ENCODE measurements around the gene PIP5KL1. TPM values are rescaled to one million over a fixed set of nuclear protein-coding genes. Genes with fewer than 3 reads are reported as not detected.

Gene PIP5KL1
- total and polyA plus RNA-seq, 7 experiments from 2014 or later = 0.17 to 2.9 (median 1.9) TPM; not detected in 1

GRCh38 chr9:127873886-127874285 is 56.7 kb downstream of the PIP5KL1 start:
- Mint-ChIP-seq H3K36me3 (peaks cover 0 to 8% (median 4%) of the 10 kb centered on the region in 5 donors), H3K4me3 (no peak overlapping the region), H3K27me3 (peaks cover 0 to 8% (median 0%) of the 10 kb centered on the region in 5 donors), H3K27ac (no peak overlapping the region), H3K9me3 (no peaks in the 10 kb centered on the region), H3K4me1 (peaks cover 0 to 10% (median 0%) of the 10 kb centered on the region in 7 donors)
- Histone ChIP-seq H3K36me3 (ENCODE audit: control insufficient read depth in 2 of 3, insufficient read depth in 3 of 3, low read length in 3 of 3) (no peaks in the 10 kb centered on the region), H3K4me3 (ENCODE audit: low read length) (no peak overlapping the region), H3K27ac (ENCODE audit: low read depth, low read length) (no peak overlapping the region), H3K4me1 (ENCODE audit: control insufficient read depth in 2 of 2, insufficient read depth in 2 of 2, low read length in 2 of 2) (no peaks in the 10 kb centered on the region), H3K27me3 (ENCODE audit: control insufficient read depth in 2 of 2, insufficient read depth in 2 of 2, low read length in 2 of 2) (peaks cover 0 to 4% of the 10 kb centered on the region in 2 donors), H3K9me3 (ENCODE audit: control insufficient read depth in 2 of 3, low read length in 3 of 3) (no peaks in the 10 kb centered on the region)
- no peak for ATAC-seq
- intact Hi-C loops (cut with micrococcal nuclease) = no loop called here
- no peak for DNase-seq
- CTCF ChIA-PET = no interaction called here
- POLR2A ChIA-PET = interaction anchor here (0.5 to 1.3 kb wide), 3 partner anchors 8 to 64 kb away, joined by 3 read pairs; partner anchors contain the start of gene DPM2

GRCh38 chr9:127873223-127873691 is 57.3 kb downstream of the PIP5KL1 start:
- ChIA-PET POLR2A (interaction anchor here (0.5 to 1.3 kb wide), 3 partner anchors 9 to 64 kb away, joined by 3 read pairs; partner anchors contain the start of gene DPM2), CTCF (interaction anchor here (1.2 kb wide), 1 partner anchor 139 kb away, joined by 7 read pairs; the partner anchor contains the start of gene TOR2A)
- Histone ChIP-seq H3K27ac (ENCODE audit: low read depth, low read length) (no peak overlapping the region), H3K4me3 (ENCODE audit: low read length) (no peak overlapping the region), H3K4me1 (ENCODE audit: control insufficient read depth in 2 of 2, insufficient read depth in 2 of 2, low read length in 2 of 2) (no peaks in the 10 kb centered on the region), H3K9me3 (ENCODE audit: control insufficient read depth in 2 of 3, low read length in 3 of 3) (no peaks in the 10 kb centered on the region), H3K36me3 (ENCODE audit: control insufficient read depth in 2 of 3, insufficient read depth in 3 of 3, low read length in 3 of 3) (no peaks in the 10 kb centered on the region), H3K27me3 (ENCODE audit: control insufficient read depth in 2 of 2, insufficient read depth in 2 of 2, low read length in 2 of 2) (peaks cover 0 to 4% of the 10 kb centered on the region in 2 donors)
- H3K27me3 Mint-ChIP-seq = peaks cover 0 to 6% (median 0%) of the 10 kb centered on the region in 5 donors
- intact Hi-C loops (cut with micrococcal nuclease) = no loop called here
- H3K4me3 Mint-ChIP-seq = no peak overlapping the region
- DNase-seq (no peak), ATAC-seq (no peak)
- H3K27ac Mint-ChIP-seq = no peak overlapping the region
- peaks cover 0 to 6% (median 0%) of the 10 kb centered on the region in 7 donors for H3K4me1 Mint-ChIP-seq
- no peaks in the 10 kb centered on the region for H3K9me3 Mint-ChIP-seq
- peaks cover 0 to 2% (median under 1%) of the 10 kb centered on the region in 5 donors for H3K36me3 Mint-ChIP-seq

- intact Hi-C loops (cut with micrococcal nuclease) = no loop called here
- no peak overlapping the region for H3K27ac ChIP-seq (ENCODE audit: low read depth, low read length)
- POLR2A ChIA-PET = interaction anchor here (0.8 to 1.3 kb wide), 2 partner anchors 10 to 38 kb away, joined by 3 read pairs; no protein-coding TSS in a partner anchor
- peaks cover 0 to under 1% of the 10 kb centered on the region in 2 donors for H3K27me3 ChIP-seq (ENCODE audit: control insufficient read depth in 2 of 2, insufficient read depth in 2 of 2, low read length in 2 of 2)
- no peak overlapping the region for H3K4me3 Mint-ChIP-seq
- peaks cover 0 to 6% (median 0%) of the 10 kb centered on the region in 3 experiments for H3K36me3 ChIP-seq (ENCODE audit: control insufficient read depth in 2 of 3, insufficient read depth in 3 of 3, low read length in 3 of 3)
- DNase-seq (no peak), ATAC-seq (no peak)
- H3K27me3 Mint-ChIP-seq = peaks cover 0 to 3% (median 0%) of the 10 kb centered on the region in 5 donors
- H3K4me1 ChIP-seq (ENCODE audit: control insufficient read depth in 2 of 2, insufficient read depth in 2 of 2, low read length in 2 of 2) = no peaks in the 10 kb centered on the region
- peaks cover 0 to 3% (median 0%) of the 10 kb centered on the region in 7 donors for H3K4me1 Mint-ChIP-seq
- H3K9me3 Mint-ChIP-seq = no peaks in the 10 kb centered on the region
- no peak overlapping the region for H3K4me3 ChIP-seq (ENCODE audit: low read length)
- no peaks in the 10 kb centered on the region for H3K36me3 Mint-ChIP-seq
- CTCF ChIA-PET = interaction anchor here (1.2 kb wide), 1 partner anchor 138 kb away, joined by 7 read pairs; the partner anchor contains the start of gene TOR2A
- H3K9me3 ChIP-seq (ENCODE audit: control insufficient read depth in 2 of 3, low read length in 3 of 3) = no peaks in the 10 kb centered on the region
- no peak overlapping the region for H3K27ac Mint-ChIP-seq
Observed at GRCh38 chr9:127872369-127873222, 58.0 kb downstream of the PIP5KL1 start.

- H3K27ac ChIP-seq (ENCODE audit: low read depth, low read length) = no peak overlapping the region
- DNase-seq (no peak), ATAC-seq (no peak)
- H3K36me3 Mint-ChIP-seq = no peaks in the 10 kb centered on the region
- H3K27me3 Mint-ChIP-seq = no peaks in the 10 kb centered on the region
- POLR2A ChIA-PET = no interaction called here
- intact Hi-C loops (cut with micrococcal nuclease) = loop anchor here in 1 of 2 donors (2.0 kb wide), 1 partner anchor 85 kb away; the partner anchor contains the start of gene CDK9
- no peak overlapping the region for H3K4me3 Mint-ChIP-seq
- peak overlapping the region in 2 of 9 donors; percentile 46 to 57 for H3K27ac Mint-ChIP-seq
- H3K27me3 ChIP-seq (ENCODE audit: control insufficient read depth in 2 of 2, insufficient read depth in 2 of 2, low read length in 2 of 2) = no peaks in the 10 kb centered on the region
- no peaks in the 10 kb centered on the region for H3K9me3 ChIP-seq (ENCODE audit: control insufficient read depth in 2 of 3, low read length in 3 of 3)
- no peaks in the 10 kb centered on the region for H3K9me3 Mint-ChIP-seq
- no peaks in the 10 kb centered on the region for H3K4me1 Mint-ChIP-seq
- H3K36me3 ChIP-seq (ENCODE audit: control insufficient read depth in 2 of 3, insufficient read depth in 3 of 3, low read length in 3 of 3) = peaks cover 0 to 7% (median 0%) of the 10 kb centered on the region in 3 experiments
- H3K4me3 ChIP-seq (ENCODE audit: low read length) = no peak overlapping the region
- no peaks in the 10 kb centered on the region for H3K4me1 ChIP-seq (ENCODE audit: control insufficient read depth in 2 of 2, insufficient read depth in 2 of 2, low read length in 2 of 2)
- CTCF ChIA-PET = interaction anchor here (3.3 kb wide), 1 partner anchor 137 kb away, joined by 32 read pairs; the partner anchor contains the start of gene TOR2A
Observed at GRCh38 chr9:127871531-127871930, 59.0 kb downstream of the PIP5KL1 start.

- Mint-ChIP-seq H3K27ac (peak overlapping the region in 1 of 9 donors; percentile 46), H3K4me3 (no peak overlapping the region), H3K36me3 (peaks cover 0 to under 1% (median 0%) of the 10 kb centered on the region in 5 donors), H3K27me3 (no peaks in the 10 kb centered on the region), H3K4me1 (peaks cover 1 to 6% (median 3%) of the 10 kb centered on the region in 7 donors), H3K9me3 (no peaks in the 10 kb centered on the region)
- intact Hi-C loops (cut with micrococcal nuclease) = loop anchor here (1.0 to 2.0 kb wide), 6 partner anchors 46 to 281 kb away; partner anchors contain the start of genes CDK9 (in 2 of the 2), TOR2A (in 2 of the 2) and ST6GALNAC4 (in 1 of the 2)
- H3K36me3 ChIP-seq (ENCODE audit: control insufficient read depth in 2 of 3, insufficient read depth in 3 of 3, low read length in 3 of 3) = peaks cover 0 to 7% (median 0%) of the 10 kb centered on the region in 3 experiments
- CTCF ChIA-PET = interaction anchor here (0.8 to 3.3 kb wide), 6 partner anchors 50 to 354 kb away, joined by 3 to 32 read pairs (median 16); partner anchors contain the start of gene TOR2A
- DNase-seq (no peak), ATAC-seq (no peak)
- H3K4me3 ChIP-seq (ENCODE audit: low read length) = no peak overlapping the region
- no peaks in the 10 kb centered on the region for H3K9me3 ChIP-seq (ENCODE audit: control insufficient read depth in 2 of 3, low read length in 3 of 3)
- peaks cover under 1 to 2% of the 10 kb centered on the region in 2 donors for H3K4me1 ChIP-seq (ENCODE audit: control insufficient read depth in 2 of 2, insufficient read depth in 2 of 2, low read length in 2 of 2)
- H3K27ac ChIP-seq (ENCODE audit: low read depth, low read length) = no peak overlapping the region
- POLR2A ChIA-PET = interaction anchor here (1.7 to 2.3 kb wide), 3 partner anchors 16 to 85 kb away, joined by 4 to 9 read pairs (median 7); partner anchors contain the start of genes CDK9 and ENG
- H3K27me3 ChIP-seq (ENCODE audit: control insufficient read depth in 2 of 2, insufficient read depth in 2 of 2, low read length in 2 of 2) = no peaks in the 10 kb centered on the region
Observed at GRCh38 chr9:127870887-127871286, 59.7 kb downstream of the PIP5KL1 start.

Data from naive thymus-derived CD4-positive, alpha-beta T cell (primary cell).